IMR-90 (cell line): Measurements from ENCODE around the gene CA12. TPM values are rescaled to one million over a fixed set of nuclear protein-coding genes. Genes with fewer than 3 reads are reported as not detected.

Experiments
- ATAC-seq: fragments of 200-7000 bp; cut with Tn5 transposase; 2 replicates; pipeline ENCODE4 v1.9.1; 2020; ENCODE audit warnings: low read depth, mild to moderate bottlenecking, moderate library complexity
- BruUV-seq: library from RNA; stranded (reverse); fragments of 400-500 nt; replicated peaks from 2 replicates; lab custom pipeline; 2021; lab: Mats Ljungman, UMichigan
- CTCF ChIA-PET: fragments of 300-600 bp; formaldehyde crosslinking; extraction: SDS; loops from one replicate; lab custom pipeline; 2021; ENCODE audit warnings: antibody characterized with exemption; lab: Yijun Ruan, JAX
- POLR2A ChIA-PET: fragments of 300-600 bp; sonication (Branson Sonifier 250); formaldehyde crosslinking; loops from one replicate; lab custom pipeline; 2022; ENCODE audit warnings: antibody characterized with exemption; ENCODE audit not compliant: unreplicated experiment; lab: Charles Lee
- DNase-seq: peaks from one replicate; pipeline ENCODE4 v3.0.0; 2013
- H2AFZ ChIP-seq: replicated peaks from 2 replicates; pipeline ENCODE3; 2013; ENCODE audit warnings: low read length, mild to moderate bottlenecking; ENCODE audit not compliant: poor library complexity
- H2AK5ac ChIP-seq: 2 replicates; pipeline ENCODE4 v1.6.1; 2013; ENCODE audit warnings: low read depth, low read length, inconsistent platforms
- H2AK9ac ChIP-seq: replicated peaks from 2 replicates; pipeline ENCODE3; 2013; ENCODE audit warnings: mild to moderate bottlenecking, low read depth, low read length, moderate library complexity; ENCODE audit not compliant: poor library complexity
- H2BK120ac ChIP-seq: 2 replicates; pipeline ENCODE4 v1.6.1; 2013; ENCODE audit warnings: low read depth, low read length, inconsistent platforms
- H2BK15ac ChIP-seq: 3 replicates; pipeline ENCODE4 v1.6.1; 2013; ENCODE audit warnings: low read depth, low read length, inconsistent platforms
- H2BK20ac ChIP-seq: 2 replicates; pipeline ENCODE4 v1.6.1; 2013; ENCODE audit warnings: low read depth, mild to moderate bottlenecking, inconsistent platforms, low read length, moderate library complexity
- H2BK5ac ChIP-seq: 2 replicates; pipeline ENCODE4 v1.6.1; 2013; ENCODE audit warnings: mild to moderate bottlenecking, low read depth, low read length, inconsistent platforms; ENCODE audit not compliant: poor library complexity, severe bottlenecking
- H3K14ac ChIP-seq: replicated peaks from 2 replicates; pipeline ENCODE4 v1.6.1; 2013; ENCODE audit warnings: low read depth, low read length, inconsistent platforms
- H3K18ac ChIP-seq: 2 replicates; pipeline ENCODE4 v1.6.1; 2013; ENCODE audit warnings: low read depth, low read length, control low read depth
- H3K23ac ChIP-seq: 2 replicates; pipeline ENCODE4 v1.6.1; 2013; ENCODE audit warnings: low read depth, low read length, inconsistent platforms
- H3K27ac ChIP-seq: 2 replicates; pipeline ENCODE4 v1.5.1; 2013; ENCODE audit warnings: mild to moderate bottlenecking, control low read depth, low read length; ENCODE audit not compliant: insufficient read depth
- H3K27me3 ChIP-seq: 2 replicates; pipeline ENCODE4 v1.6.1; 2013; ENCODE audit warnings: low read length; ENCODE audit not compliant: control insufficient read depth, insufficient read depth
- H3K36me3 ChIP-seq: 2 replicates; pipeline ENCODE4 v1.6.1; 2013; ENCODE audit warnings: low read length, mixed read lengths; ENCODE audit not compliant: control insufficient read depth, insufficient read depth
- H3K4ac ChIP-seq: 2 replicates; pipeline ENCODE4 v1.6.1; 2013; ENCODE audit warnings: low read depth, low read length, inconsistent platforms
- H3K4me1 ChIP-seq: 2 replicates; pipeline ENCODE4 v1.6.1; 2013; ENCODE audit warnings: low read length, mixed read lengths; ENCODE audit not compliant: control insufficient read depth, insufficient read depth
- H3K4me2 ChIP-seq: 2 replicates; pipeline ENCODE4 v1.6.1; 2013; ENCODE audit warnings: low read depth, mild to moderate bottlenecking, control low read depth, low read length, moderate library complexity
- H3K4me3 ChIP-seq: 2 replicates; pipeline ENCODE4 v1.5.1; 2013; ENCODE audit warnings: low read depth, mild to moderate bottlenecking, control low read depth, low read length, moderate library complexity; ENCODE audit not compliant: insufficient read depth
- H3K56ac ChIP-seq: 2 replicates; pipeline ENCODE4 v1.6.1; 2013; ENCODE audit warnings: low read length, inconsistent platforms; ENCODE audit not compliant: insufficient read depth; ENCODE audit errors: extremely low read depth
- H3K79me1 ChIP-seq, 2 experiments: 2 replicates each; pipeline ENCODE4 v1.6.1; 2013; ENCODE audit warnings: low read length in 2 of 2, inconsistent platforms in 1 of 2, low read depth in 1 of 2
- H3K9ac ChIP-seq: 2 replicates; pipeline ENCODE4 v1.6.1; 2013; ENCODE audit warnings: low read depth, low read length, control low read depth
- H3K9me1 ChIP-seq: 2 replicates; pipeline ENCODE4 v1.6.1; 2013; ENCODE audit warnings: low read length, inconsistent platforms; ENCODE audit not compliant: insufficient read depth
- H3K9me3 ChIP-seq: 2 replicates; pipeline ENCODE4 v1.6.1; 2013; ENCODE audit warnings: low read length; ENCODE audit not compliant: control insufficient read depth, insufficient read depth
- H4K20me1 ChIP-seq: 2 replicates; pipeline ENCODE4 v1.6.1; 2013; ENCODE audit warnings: low read length, inconsistent platforms; ENCODE audit not compliant: insufficient read depth
- H4K5ac ChIP-seq: 2 replicates; pipeline ENCODE4 v1.6.1; 2013; ENCODE audit warnings: mild to moderate bottlenecking, low read depth, low read length, control low read depth
- H4K8ac ChIP-seq, 2 experiments: 2 replicates each; pipeline ENCODE4 v1.6.1; 2013; ENCODE audit warnings: low read depth in 2 of 2, low read length in 2 of 2, control low read depth in 1 of 2, inconsistent platforms in 1 of 2
- H4K91ac ChIP-seq: 2 replicates; pipeline ENCODE4 v1.6.1; 2013; ENCODE audit warnings: low read depth, low read length, inconsistent platforms; ENCODE audit not compliant: insufficient read depth
- CEBPB ChIP-seq: IDR thresholded peaks from 2 replicates; pipeline ENCODE4 v1.6.1; 2012; ENCODE audit warnings: low read depth, low read length, improper control_type of control experiment
- RFX5 ChIP-seq: IDR thresholded peaks from 2 replicates; pipeline ENCODE4 v1.8.0; 2012; ENCODE audit warnings: low read depth, mild to moderate bottlenecking, low read length, moderate library complexity
- USF2 ChIP-seq: fragments of 150-350 bp; IDR thresholded peaks from 2 replicates; pipeline ENCODE4 v1.6.1; 2017; ENCODE audit warnings: mild to moderate bottlenecking, antibody characterized with exemption, low read length, low read depth
- dilution Hi-C: fragments of 300-500 bp; cut with HindIII; formaldehyde crosslinking; loops from one replicate; pipeline ENCODE4 v1.14.3; 2018; ENCODE audit warnings: low sequenced_read_pairs; ENCODE audit not compliant: unreplicated experiment
- in situ Hi-C: fragments of 300-500 bp; cut with MboI; formaldehyde crosslinking; loops from 3 replicates; pipeline ENCODE4 v1.14.3; 2019; ENCODE audit warnings: low sequenced_read_pairs, inconsistent platforms, mixed read lengths
- intact Hi-C: fragments of 100-400 bp; cut with micrococcal nuclease; formaldehyde crosslinking; loops from 2 replicates; pipeline ENCODE4 v1.10.0; 2022
- polyA plus RNA-seq, 3 experiments: library from polyadenylated mRNA; depleted of rRNA; stranded (reverse); fragments of >200 nt; gene quantifications; 2 replicates each; pipeline ENCODE4 v1.2.3, GENCODE V29; 2012; ENCODE audit warnings: low replicate concordance in 1 of 3
- total RNA-seq: library from RNA; depleted of rRNA; stranded (reverse); fragments of >200 nt; gene quantifications from 2 replicates; pipeline ENCODE4 v1.2.3, GENCODE V29; 2012
- TF ChIP-seq, protein P1 (sequence below): conservative IDR thresholded peaks from 2 replicates; pipeline ENCODE4 v1.5.1; 2012; ENCODE audit warnings: mild to moderate bottlenecking, low read depth, low read length, improper control_type of control experiment
- TF ChIP-seq, protein P2 (sequence below): fragments of 150-350 bp; IDR thresholded peaks from 2 replicates; pipeline ENCODE4 v1.6.1; 2016; ENCODE audit warnings: low read depth, mild to moderate bottlenecking, low read length, moderate library complexity, borderline replicate concordance

CA12 gene
- total and polyA plus RNA-seq, 2 of the 4 experiments (the other 2 are of a cell fraction): 33.7 to 52.6 TPM

GRCh38 chr15:63338170-63338569 is 43.5 kb downstream of the CA12 start:
- no peak overlapping the region for H3K23ac ChIP-seq
- H3K79me1 ChIP-seq: no peaks in the 10 kb centered on the region
- no peaks in the 10 kb centered on the region for H3K36me3 ChIP-seq
- H2AFZ ChIP-seq: no peak overlapping the region
- H3K9me1 ChIP-seq: peaks cover 12% of the 10 kb centered on the region; the same call in 1 of the 2 replicates
- no peak overlapping the region for H2AK5ac ChIP-seq
- TF ChIP-seq, protein P1, sequence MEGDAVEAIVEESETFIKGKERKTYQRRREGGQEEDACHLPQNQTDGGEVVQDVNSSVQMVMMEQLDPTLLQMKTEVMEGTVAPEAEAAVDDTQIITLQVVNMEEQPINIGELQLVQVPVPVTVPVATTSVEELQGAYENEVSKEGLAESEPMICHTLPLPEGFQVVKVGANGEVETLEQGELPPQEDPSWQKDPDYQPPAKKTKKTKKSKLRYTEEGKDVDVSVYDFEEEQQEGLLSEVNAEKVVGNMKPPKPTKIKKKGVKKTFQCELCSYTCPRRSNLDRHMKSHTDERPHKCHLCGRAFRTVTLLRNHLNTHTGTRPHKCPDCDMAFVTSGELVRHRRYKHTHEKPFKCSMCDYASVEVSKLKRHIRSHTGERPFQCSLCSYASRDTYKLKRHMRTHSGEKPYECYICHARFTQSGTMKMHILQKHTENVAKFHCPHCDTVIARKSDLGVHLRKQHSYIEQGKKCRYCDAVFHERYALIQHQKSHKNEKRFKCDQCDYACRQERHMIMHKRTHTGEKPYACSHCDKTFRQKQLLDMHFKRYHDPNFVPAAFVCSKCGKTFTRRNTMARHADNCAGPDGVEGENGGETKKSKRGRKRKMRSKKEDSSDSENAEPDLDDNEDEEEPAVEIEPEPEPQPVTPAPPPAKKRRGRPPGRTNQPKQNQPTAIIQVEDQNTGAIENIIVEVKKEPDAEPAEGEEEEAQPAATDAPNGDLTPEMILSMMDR: no peak
- TF ChIP-seq, protein P2, sequence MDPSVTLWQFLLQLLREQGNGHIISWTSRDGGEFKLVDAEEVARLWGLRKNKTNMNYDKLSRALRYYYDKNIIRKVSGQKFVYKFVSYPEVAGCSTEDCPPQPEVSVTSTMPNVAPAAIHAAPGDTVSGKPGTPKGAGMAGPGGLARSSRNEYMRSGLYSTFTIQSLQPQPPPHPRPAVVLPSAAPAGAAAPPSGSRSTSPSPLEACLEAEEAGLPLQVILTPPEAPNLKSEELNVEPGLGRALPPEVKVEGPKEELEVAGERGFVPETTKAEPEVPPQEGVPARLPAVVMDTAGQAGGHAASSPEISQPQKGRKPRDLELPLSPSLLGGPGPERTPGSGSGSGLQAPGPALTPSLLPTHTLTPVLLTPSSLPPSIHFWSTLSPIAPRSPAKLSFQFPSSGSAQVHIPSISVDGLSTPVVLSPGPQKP: no peak
- TF ChIP-seq RFX5 (no peak), CEBPB (peak; percentile 67), USF2 (no peak)
- no peaks in the 10 kb centered on the region for H4K20me1 ChIP-seq
- H3K4me2 ChIP-seq: no peak overlapping the region
- in situ Hi-C loops: no loop called here
- no peak overlapping the region for H3K18ac ChIP-seq
- H3K27me3 ChIP-seq: no peaks in the 10 kb centered on the region
- CTCF ChIA-PET: no interaction called here
- H4K8ac ChIP-seq: no peak overlapping the region
- dilution Hi-C loops: no loop called here
- DNase-seq: peak; percentile 79
- H3K14ac ChIP-seq: no peak overlapping the region
- no peak overlapping the region for H3K9ac ChIP-seq
- BruUV-seq: no TSS peak
- no peak overlapping the region for H3K56ac ChIP-seq
- H2BK15ac ChIP-seq: no peak overlapping the region
- POLR2A ChIA-PET: no interaction called here
- H3K4me1 ChIP-seq: peaks cover 3% of the 10 kb centered on the region
- H2BK20ac ChIP-seq: no peak overlapping the region
- H3K27ac ChIP-seq: no peak overlapping the region
- intact Hi-C loops: no loop called here
- no peak overlapping the region for H2BK5ac ChIP-seq
- no peak overlapping the region for H3K4ac ChIP-seq
- no peak overlapping the region for H3K4me3 ChIP-seq
- no peak overlapping the region for H4K5ac ChIP-seq
- no peak; the same call in 1 of the 2 replicates for ATAC-seq
- H2AK9ac ChIP-seq: no peak overlapping the region
- H3K9me3 ChIP-seq: no peaks in the 10 kb centered on the region
- no peak overlapping the region for H2BK120ac ChIP-seq
- no peak overlapping the region for H4K91ac ChIP-seq
